Ascending aorta (tissue), 2 donors: ENCODE results near the gene TNFRSF18. TPM values are rescaled to one million over a fixed set of nuclear protein-coding genes. Genes with fewer than 3 reads are reported as not detected.

Source experiments
- DNase-seq, 2 donors: peaks; one replicate each; pipeline ENCODE4 v3.0.0-alpha.2; 2019; ENCODE audit warnings: low spot score in 2 of 2
- H3K27ac ChIP-seq, 2 donors: fragments of 200-600 bp; sonication (generic); one replicate each; pipeline ENCODE4 v1.5.1; 2016 to 2017; ENCODE audit warnings: mild to moderate bottlenecking in 1 of 2
- H3K27me3 ChIP-seq: fragments of 200-600 bp; sonication (generic); one replicate; pipeline ENCODE4 v1.5.1; 2017
- H3K36me3 ChIP-seq, 2 donors: fragments of 200-600 bp; sonication (generic); one replicate each; pipeline ENCODE4 v1.5.1; 2016
- H3K4me1 ChIP-seq, 2 donors: fragments of 200-600 bp; sonication (generic); one replicate each; pipeline ENCODE4 v1.5.1; 2016 to 2017; ENCODE audit warnings: mild to moderate bottlenecking in 1 of 2
- H3K4me3 ChIP-seq, 2 donors: fragments of 200-600 bp; sonication (generic); one replicate each; pipeline ENCODE4 v1.5.1; 2016 to 2017; ENCODE audit warnings: mild to moderate bottlenecking in 1 of 2
- H3K9me3 ChIP-seq, 2 donors: fragments of 200-600 bp; sonication (generic); one replicate each; pipeline ENCODE4 v1.5.1; 2016
- CTCF ChIP-seq, 3 experiments: fragments of 200-600 bp in 2 of 3; fragments of 450-650 bp in 1 of 3; sonication (generic) in 2 of 3; IDR thresholded peaks; one replicate each; pipeline ENCODE4 v1.5.1; 2016 to 2019; ENCODE audit warnings: antibody characterized with exemption in 3 of 3, mild to moderate bottlenecking in 1 of 3, moderate library complexity in 1 of 3
- intact Hi-C: fragments of 100-400 bp; cut with DNase I; formaldehyde crosslinking; loops from one replicate; pipeline ENCODE4 v1.15.1; 2023
- total RNA-seq: library from RNA; depleted of rRNA; stranded (reverse); fragments of >200 nt; gene quantifications from one replicate; pipeline ENCODE4 v1.1.0, GENCODE V29; 2016

TNFRSF18 gene
- total RNA-seq, 1 donor from 2014 or later, result not detected

GRCh38 chr1:1169429-1170214 is 36.8 kb downstream of the TNFRSF18 start:
- Histone ChIP-seq H3K4me1 (no peaks in the 10 kb centered on the region), H3K36me3 (no peaks in the 10 kb centered on the region), H3K27ac (no peak overlapping the region), H3K27me3 (peaks cover 5% of the 10 kb centered on the region), H3K4me3 (no peak overlapping the region), H3K9me3 (no peaks in the 10 kb centered on the region)
- intact Hi-C loops, result no loop called here
- no peak for DNase-seq
- TF ChIP-seq CTCF (IDR thresholded peaks at IDR 0.05), result no peak

- Histone ChIP-seq H3K27ac (no peak overlapping the region), H3K4me1 (no peaks in the 10 kb centered on the region), H3K9me3 (no peaks in the 10 kb centered on the region), H3K36me3 (no peaks in the 10 kb centered on the region), H3K4me3 (no peak overlapping the region), H3K27me3 (peaks cover under 1% of the 10 kb centered on the region)
- intact Hi-C loops, result no loop called here
- no peak for DNase-seq
- TF ChIP-seq CTCF (IDR thresholded peaks at IDR 0.05), result no peak
These were observed 37.7 kb downstream of the TNFRSF18 start for GRCh38 chr1:1168451-1169411.

- intact Hi-C loops, result no loop called here
- peaks cover 5% of the 10 kb centered on the region for H3K27me3 ChIP-seq
- no peak for DNase-seq
- no peaks in the 10 kb centered on the region for H3K4me1 ChIP-seq
- TF ChIP-seq CTCF (IDR thresholded peaks at IDR 0.05), result no peak
- no peak overlapping the region for H3K4me3 ChIP-seq
- no peaks in the 10 kb centered on the region for H3K9me3 ChIP-seq
- H3K36me3 ChIP-seq, result no peaks in the 10 kb centered on the region
- H3K27ac ChIP-seq, result no peak overlapping the region
These were observed 38.4 kb downstream of the TNFRSF18 start for GRCh38 chr1:1167841-1168450.

- intact Hi-C loops, result no loop called here
- TF ChIP-seq CTCF (IDR thresholded peaks at IDR 0.05), result no peak
- H3K4me1 ChIP-seq, result no peaks in the 10 kb centered on the region
- no peaks in the 10 kb centered on the region for H3K9me3 ChIP-seq
- DNase-seq, result no peak
- H3K36me3 ChIP-seq, result no peaks in the 10 kb centered on the region
- H3K4me3 ChIP-seq, result no peak overlapping the region
- peaks cover 7% of the 10 kb centered on the region for H3K27me3 ChIP-seq
- no peak overlapping the region for H3K27ac ChIP-seq
These were observed 39.0 kb downstream of the TNFRSF18 start for GRCh38 chr1:1167398-1167821.

GRCh38 chr1:1166642-1167397 is 39.6 kb downstream of the TNFRSF18 start:
- intact Hi-C loops, result no loop called here
- no peak for DNase-seq
- Histone ChIP-seq H3K4me3 (no peak overlapping the region), H3K4me1 (no peaks in the 10 kb centered on the region), H3K27ac (no peak overlapping the region), H3K27me3 (peaks cover 7% of the 10 kb centered on the region), H3K9me3 (no peaks in the 10 kb centered on the region), H3K36me3 (no peaks in the 10 kb centered on the region)
- no peak for TF ChIP-seq CTCF (IDR thresholded peaks at IDR 0.05)
